NCI-H2171 (cell line): ENCODE data around the gene ESAM.

Source experiments
- DNase-seq: peaks from one replicate; lab custom pipeline; 2025; lab: John Stamatoyannopoulos, UW

The ESAM gene

GRCh38 chr11:124753205-124753604 is 8.9 kb downstream of the ESAM start:
- no peak for DNase-seq

GRCh38 chr11:124752471-124753102 is 9.5 kb downstream of the ESAM start:
- DNase-seq, result no peak

GRCh38 chr11:124751741-124752470 is 10.2 kb downstream of the ESAM start, which contains the start of gene VSIG2:
Gene VSIG2, minus strand, starts transcription at chr11:124752255. Its CDS starts 118 bp downstream, at chr11:124752137.
- no peak for DNase-seq

- no peak for DNase-seq
Observed at GRCh38 chr11:124751391-124751740, 10.7 kb downstream of the ESAM start.

- no peak for DNase-seq
Observed at GRCh38 chr11:124749912-124750311, 12.2 kb downstream of the ESAM start.

- no peak for DNase-seq
Observed at GRCh38 chr11:124748481-124749343, 13.4 kb downstream of the ESAM start.

GRCh38 chr11:124748100-124748418 is 14.0 kb downstream of the ESAM start:
- no peak for DNase-seq

GRCh38 chr11:124747406-124748099 is 14.5 kb downstream of the ESAM start:
- DNase-seq, result no peak

- peak; percentile 18 for DNase-seq
Observed at GRCh38 chr11:124746621-124747243, 15.4 kb downstream of the ESAM start.

GRCh38 chr11:124745835-124746620 is 16.1 kb downstream of the ESAM start:
- peak; percentile 16 for DNase-seq

GRCh38 chr11:124745270-124745834 is 16.7 kb downstream of the ESAM start:
- no peak for DNase-seq

- DNase-seq, result no peak
Observed at GRCh38 chr11:124743050-124743449, 19.0 kb downstream of the ESAM start.

- no peak for DNase-seq
Observed at GRCh38 chr11:124742555-124742954, 19.5 kb downstream of the ESAM start.

- no peak for DNase-seq
Observed at GRCh38 chr11:124740277-124740882, 21.7 kb downstream of the ESAM start.

GRCh38 chr11:124739479-124740276 is 22.4 kb downstream of the ESAM start, which contains the start of gene NRGN:
Gene NRGN, plus strand, starts transcription at chr11:124739942. Its CDS starts 143 bp downstream, at chr11:124740085.
- peak; percentile 74 for DNase-seq

GRCh38 chr11:124738713-124739478 is 23.2 kb downstream of the ESAM start:
- DNase-seq, result no peak

GRCh38 chr11:124737638-124738305 is 24.3 kb downstream of the ESAM start:
- no peak for DNase-seq

GRCh38 chr11:124736736-124737135 is 25.4 kb downstream of the ESAM start:
- DNase-seq, result no peak
